Neuronal stem cell (in vitro differentiated cells): Measurements from ENCODE around the gene ADAP2. TPM values are rescaled to one million over a fixed set of nuclear protein-coding genes. Genes with fewer than 3 reads are reported as not detected.

Experiments
- small RNA-seq: library from polyadenylated mRNA; stranded (forward); fragments of <200 nt; extraction: miRNeasy Mini kit (QIAGEN cat#:217004); gene quantifications from one replicate; pipeline ENCODE3, GENCODE V24; 2013; ENCODE audit not compliant: insufficient read depth

ADAP2 gene

Small RNAs within 50 kb of the gene (small RNA-seq; reads per million reads assigned to genes)
- gene AC138207.3 (not detected), gene RN7SL138P (not detected)
